Measurements from ENCODE around the gene DLAT.

GRCh38 chr11:112024178-112024772 is 933 bp upstream of the DLAT start:
- TF ChIP-seq CTCF (conservative IDR thresholded peaks at IDR 0.05 in 1 of 2, IDR thresholded peaks at IDR 0.05 in 1 of 2; ENCODE audit: extremely low read depth in 1 of 2, insufficient read depth in 1 of 2, low read depth in 1 of 2, low read length in 2 of 2): no peak
- no peak for TF ChIP-seq EZH2 (IDR thresholded peaks at IDR 0.05; ENCODE audit: borderline replicate concordance, low read length)

Data from mammary epithelial cell (primary cell).